GM10266 (cell line): ENCODE measurements around the gene CDKAL1.

Experiments
- DNase-seq: peaks from one replicate; pipeline ENCODE4 v3.0.0; 2012; ENCODE audit errors: extremely low spot score
- CTCF ChIP-seq: IDR thresholded peaks from 2 replicates; pipeline ENCODE4 v1.5.1; 2012; ENCODE audit warnings: mild to moderate bottlenecking, low read depth; ENCODE audit not compliant: control insufficient read depth, insufficient read depth; ENCODE audit errors: missing control alignments

CDKAL1 gene

GRCh38 chr6:20979076-20979475 lies 444.8 kb downstream of the CDKAL1 start:
- no peak for TF ChIP-seq CTCF
- DNase-seq: no peak

GRCh38 chr6:20983961-20984360 lies 449.7 kb downstream of the CDKAL1 start:
- TF ChIP-seq CTCF: no peak
- no peak for DNase-seq

- no peak for TF ChIP-seq CTCF
- DNase-seq: no peak
Observed at GRCh38 chr6:20985821-20986220, 451.6 kb downstream of the CDKAL1 start.

GRCh38 chr6:20991910-20992309 lies 457.7 kb downstream of the CDKAL1 start:
- no peak for DNase-seq
- no peak for TF ChIP-seq CTCF

GRCh38 chr6:20996099-20996498 lies 461.8 kb downstream of the CDKAL1 start:
- no peak for DNase-seq
- no peak for TF ChIP-seq CTCF

- DNase-seq: no peak
- TF ChIP-seq CTCF: no peak
Observed at GRCh38 chr6:20997143-20997769, 463.0 kb downstream of the CDKAL1 start.

GRCh38 chr6:20997770-20998147 lies 463.5 kb downstream of the CDKAL1 start:
- no peak for TF ChIP-seq CTCF
- no peak for DNase-seq
